Endodermal cell (in vitro differentiated cells): Measurements from ENCODE around the gene PLXNB3. TPM values are rescaled to one million over a fixed set of nuclear protein-coding genes. Genes with fewer than 3 reads are reported as not detected.
A peak's percentile ranks its signal among the peaks of the same experiment; 100 is the strongest.

ENCODE experiments used
- DNase-seq: peaks from one replicate; pipeline ENCODE4 v3.0.0-alpha.2; 2017
- H3K27ac ChIP-seq: 2 replicates; pipeline ENCODE4 v1.5.1; 2013; ENCODE audit warnings: mild to moderate bottlenecking, low read depth, low read length, moderate library complexity
- H3K27me3 ChIP-seq: 2 replicates; pipeline ENCODE4 v1.6.1; 2013; ENCODE audit warnings: mild to moderate bottlenecking, low read length, moderate library complexity; ENCODE audit not compliant: insufficient read depth, control insufficient read depth, poor library complexity, severe bottlenecking
- H3K36me3 ChIP-seq: 2 replicates; pipeline ENCODE4 v1.7.0; 2013; ENCODE audit warnings: mild to moderate bottlenecking, low read length, moderate library complexity; ENCODE audit not compliant: control insufficient read depth, insufficient read depth
- H3K4me1 ChIP-seq: one replicate; pipeline ENCODE4 v1.7.0; 2013; ENCODE audit warnings: low read length; ENCODE audit not compliant: control insufficient read depth, insufficient read depth
- H3K4me3 ChIP-seq: 2 replicates; pipeline ENCODE4 v1.5.1; 2013; ENCODE audit warnings: mild to moderate bottlenecking, low read length, moderate library complexity
- H3K9ac ChIP-seq: 2 replicates; pipeline ENCODE4 v1.6.1; 2013; ENCODE audit warnings: mild to moderate bottlenecking, low read length, moderate library complexity; ENCODE audit not compliant: poor library complexity, severe bottlenecking; ENCODE audit errors: extremely low read depth
- H3K9me3 ChIP-seq: 2 replicates; pipeline ENCODE4 v1.6.1; 2013; ENCODE audit warnings: mild to moderate bottlenecking, low read length, moderate library complexity; ENCODE audit not compliant: control insufficient read depth
- H3K27ac Mint-ChIP-seq: 2 replicates; pipeline ENCODE4 v1.8.0; 2020; ENCODE audit warnings: mixed read lengths
- H3K27me3 Mint-ChIP-seq: 2 replicates; pipeline ENCODE4 v1.8.0; 2021; ENCODE audit warnings: mild to moderate bottlenecking, mixed read lengths; ENCODE audit not compliant: insufficient read depth
- H3K36me3 Mint-ChIP-seq: 2 replicates; pipeline ENCODE4 v1.8.0; 2020; ENCODE audit warnings: low read depth, mixed read lengths
- H3K4me1 Mint-ChIP-seq: 2 replicates; pipeline ENCODE4 v1.8.0; 2020; ENCODE audit warnings: mixed read lengths
- H3K4me3 Mint-ChIP-seq: 2 replicates; pipeline ENCODE4 v1.8.0; 2020; ENCODE audit warnings: mild to moderate bottlenecking, moderate library complexity, mixed read lengths
- H3K9me3 Mint-ChIP-seq: 2 replicates; pipeline ENCODE4 v1.8.0; 2020; ENCODE audit warnings: mild to moderate bottlenecking, mixed read lengths
- CTCF ChIP-seq: fragments of 200-600 bp; sonication (generic); conservative IDR thresholded peaks from 2 replicates; pipeline ENCODE4 v1.5.0; 2021; ENCODE audit warnings: antibody characterized with exemption, mild to moderate bottlenecking
- WGBS, 2 experiments: methylation state at CpG; one replicate each; pipeline versions ENCODE4 v1.1.5 to v1.1.7; 2013; ENCODE audit warnings: missing lambda C conversion rate in 2 of 2, mixed read lengths in 1 of 2; ENCODE audit not compliant: insufficient coverage in 1 of 2, insufficient read length in 1 of 2; 5-methylcytosine and 5-hydroxymethylcytosine counted together
- total RNA-seq, 2 donors: library from RNA; stranded (reverse); fragmentation: NEBNext Ultra II Directional in 1 of 2; extraction: Animal tissue kit (Norgen Biotek cat#: 25700) in 1 of 2; gene quantifications; 2 replicates in 1 of 2; 3 replicates in 1 of 2; pipeline ENCODE4 v1.2.1, GENCODE V29; 2021

PLXNB3 gene
- total RNA-seq, 2 donors from 2014 or later, result 1.1 TPM

- TF ChIP-seq CTCF, result no peak
- Histone ChIP-seq H3K36me3 (no peaks in the 10 kb centered on the region), H3K4me3 (peak overlapping the region; percentile 29), H3K27ac (peak overlapping the region; percentile 86), H3K9ac (peak overlapping the region; percentile 20), H3K9me3 (no peaks in the 10 kb centered on the region), H3K27me3 (no peaks in the 10 kb centered on the region), H3K4me1 (no peaks in the 10 kb centered on the region)
- H3K27ac Mint-ChIP-seq, result peak overlapping the region; percentile 87
- peaks cover 3% of the 10 kb centered on the region for H3K4me1 Mint-ChIP-seq
- DNase-seq, result peak; percentile 82
- no peaks in the 10 kb centered on the region for H3K36me3 Mint-ChIP-seq
- H3K27me3 Mint-ChIP-seq, result no peaks in the 10 kb centered on the region
- peaks cover 63% of the 10 kb centered on the region for H3K9me3 Mint-ChIP-seq
- peak overlapping the region; percentile 49 for H3K4me3 Mint-ChIP-seq
- WGBS, 2 experiments, result 16 to 48% methylated on average over 6 to 67 of the region's 67 CpGs
Observed at GRCh38 chrX:153818571-153819383, 54.7 kb downstream of the PLXNB3 start.

- peak; percentile 68 for DNase-seq
- Histone ChIP-seq H3K27me3 (no peaks in the 10 kb centered on the region), H3K4me1 (no peaks in the 10 kb centered on the region), H3K9me3 (no peaks in the 10 kb centered on the region), H3K4me3 (peak overlapping the region; percentile 29), H3K9ac (peak overlapping the region; percentile 20), H3K27ac (peak overlapping the region; percentile 86), H3K36me3 (no peaks in the 10 kb centered on the region)
- Mint-ChIP-seq H3K4me1 (peaks cover 3% of the 10 kb centered on the region), H3K4me3 (peak overlapping the region; percentile 49), H3K27me3 (no peaks in the 10 kb centered on the region), H3K36me3 (no peaks in the 10 kb centered on the region), H3K27ac (peak overlapping the region; percentile 87), H3K9me3 (peaks cover 66% of the 10 kb centered on the region)
- 49 to 100% methylated on average over 3 to 19 of the region's 23 CpGs for WGBS, 2 experiments
- TF ChIP-seq CTCF, result no peak
Observed at GRCh38 chrX:153819384-153820040, 55.5 kb downstream of the PLXNB3 start.

- no peak overlapping the region for H3K4me3 Mint-ChIP-seq
- no peaks in the 10 kb centered on the region for H3K4me1 ChIP-seq
Observed at GRCh38 chrX:153820601-153821000, 56.6 kb downstream of the PLXNB3 start.

More at GRCh38 chrX:153820601-153821000, 56.6 kb downstream of the PLXNB3 start:
- 73 to 93% methylated on average over 3 to 7 of the region's 7 CpGs for WGBS, 2 experiments
- Histone ChIP-seq H3K9ac (no peak overlapping the region), H3K36me3 (no peaks in the 10 kb centered on the region), H3K9me3 (no peaks in the 10 kb centered on the region), H3K4me3 (no peak overlapping the region), H3K27ac (no peak overlapping the region), H3K27me3 (no peaks in the 10 kb centered on the region)
- no peak overlapping the region for H3K27ac Mint-ChIP-seq
- TF ChIP-seq CTCF, result no peak
- H3K4me1 Mint-ChIP-seq, result peaks cover 3% of the 10 kb centered on the region
- no peaks in the 10 kb centered on the region for H3K36me3 Mint-ChIP-seq
- DNase-seq, result peak; percentile 42
- peaks cover 67% of the 10 kb centered on the region for H3K9me3 Mint-ChIP-seq
- H3K27me3 Mint-ChIP-seq, result no peaks in the 10 kb centered on the region
